ENCODE results near the gene THBS1.

The THBS1 gene

DNA sequence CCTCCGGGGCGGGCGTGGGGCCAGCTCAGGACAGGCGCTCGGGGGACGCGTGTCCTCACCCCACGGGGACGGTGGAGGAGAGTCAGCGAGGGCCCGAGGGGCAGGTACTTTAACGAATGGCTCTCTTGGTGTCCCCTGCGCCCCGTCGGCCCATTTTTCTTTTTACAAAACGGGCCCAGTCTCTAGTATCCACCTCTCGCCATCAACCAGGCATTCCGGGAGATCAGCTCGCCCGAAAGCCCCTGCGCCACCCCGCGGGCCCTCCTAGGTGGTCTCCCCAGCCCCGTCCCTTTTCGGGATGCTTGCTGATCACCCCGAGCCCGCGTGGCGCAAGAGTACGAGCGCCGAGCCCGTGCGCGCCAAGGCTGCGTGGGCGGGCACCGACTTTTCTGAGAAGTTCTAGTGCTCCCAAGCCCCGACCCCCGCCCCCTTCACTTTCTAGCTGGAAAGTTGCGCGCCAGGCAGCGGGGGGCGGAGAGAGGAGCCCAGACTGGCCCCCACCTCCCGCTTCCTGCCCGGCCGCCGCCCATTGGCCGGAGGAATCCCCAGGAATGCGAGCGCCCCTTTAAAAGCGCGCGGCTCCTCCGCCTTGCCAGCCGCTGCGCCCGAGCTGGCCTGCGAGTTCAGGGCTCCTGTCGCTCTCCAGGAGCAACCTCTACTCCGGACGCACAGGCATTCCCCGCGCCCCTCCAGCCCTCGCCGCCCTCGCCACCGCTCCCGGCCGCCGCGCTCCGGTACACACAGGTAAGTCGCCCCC lies at the start of gene THBS1:
Gene THBS1, plus strand, starts transcription at position 595 of the 757 bp plus-strand sequence. CDS start 779 bp downstream, outside the sequence.
- DNase-seq = peak; percentile 7

DNA sequence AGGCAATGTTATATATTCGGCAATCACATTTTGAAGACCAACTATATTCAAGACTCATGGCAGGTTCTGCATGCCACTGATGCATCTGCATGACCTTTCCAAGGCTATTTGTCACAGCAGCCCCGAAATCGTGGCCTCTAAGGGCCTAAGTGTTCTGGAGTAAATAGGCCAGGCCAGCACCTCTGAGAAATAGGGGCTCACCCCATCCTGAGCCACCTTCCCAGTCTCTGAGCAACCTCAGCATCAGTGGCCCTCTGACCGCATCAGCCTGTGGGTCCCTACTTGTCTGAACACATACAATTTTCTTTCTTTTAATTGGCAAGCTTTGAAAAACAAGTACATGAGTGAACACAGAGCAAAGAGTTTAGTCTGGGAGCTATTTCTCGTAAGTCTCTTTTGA lies 45.9 kb upstream of the THBS1 start:
- DNase-seq = no peak

DNA sequence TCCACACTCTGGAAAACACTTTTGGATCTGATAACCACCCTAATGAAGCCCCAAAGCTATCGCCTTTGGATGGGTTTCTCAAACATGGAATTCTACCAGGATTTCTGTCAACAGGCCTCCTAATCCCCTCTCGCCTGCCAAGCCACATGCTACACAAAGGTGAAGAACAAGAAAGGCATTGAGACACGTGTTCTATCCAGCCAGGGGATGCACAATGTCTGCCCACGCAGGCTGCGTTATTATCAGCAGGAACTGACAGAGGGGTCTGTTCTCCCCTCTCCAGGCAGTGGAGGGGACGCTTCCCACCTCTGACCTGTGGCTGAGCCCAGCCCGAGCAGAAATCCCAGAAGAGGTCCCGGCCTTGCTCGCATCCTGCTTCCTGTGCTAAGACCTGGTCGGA lies 45.4 kb upstream of the THBS1 start:
- no peak for DNase-seq

DNA sequence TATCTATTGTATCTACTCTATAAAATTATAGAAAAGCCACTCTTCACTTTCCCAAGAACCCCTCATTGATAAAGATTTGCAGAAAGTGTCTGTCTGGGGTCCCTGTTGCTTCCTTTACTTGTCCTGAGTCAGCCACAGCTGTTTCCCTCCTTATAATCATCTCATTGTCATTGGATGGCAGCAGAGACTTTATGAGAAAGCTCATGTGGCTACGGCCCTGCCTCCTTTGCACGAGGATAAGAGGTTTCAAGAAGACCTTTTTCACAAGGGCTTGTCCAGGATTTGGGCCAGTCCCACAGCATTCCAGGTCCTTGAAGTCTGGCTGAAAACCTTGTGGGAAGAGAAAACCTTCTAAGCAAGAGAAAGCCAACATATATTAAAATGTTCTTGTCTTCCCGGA lies 41.9 kb upstream of the THBS1 start:
- no peak for DNase-seq

DNA sequence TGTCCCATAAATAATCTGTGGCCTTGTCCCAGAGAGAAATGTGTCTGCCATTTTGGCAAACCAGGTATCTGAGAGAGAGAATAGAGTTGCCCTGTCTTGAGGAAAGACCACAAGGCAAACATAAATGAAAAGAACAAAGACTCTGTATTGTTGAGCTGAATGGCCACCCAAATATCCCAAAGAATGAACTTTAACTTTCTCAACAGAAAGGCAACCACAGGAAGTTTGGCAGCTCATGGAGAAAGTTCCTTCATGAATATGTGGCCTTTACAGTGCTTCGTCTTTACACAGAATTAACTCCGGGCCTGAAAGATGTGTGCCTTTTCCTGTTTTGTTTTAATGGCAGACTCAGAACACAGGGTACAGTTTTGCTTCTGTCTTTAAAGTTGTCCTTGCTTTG lies 41.4 kb upstream of the THBS1 start:
- no peak for DNase-seq

DNA sequence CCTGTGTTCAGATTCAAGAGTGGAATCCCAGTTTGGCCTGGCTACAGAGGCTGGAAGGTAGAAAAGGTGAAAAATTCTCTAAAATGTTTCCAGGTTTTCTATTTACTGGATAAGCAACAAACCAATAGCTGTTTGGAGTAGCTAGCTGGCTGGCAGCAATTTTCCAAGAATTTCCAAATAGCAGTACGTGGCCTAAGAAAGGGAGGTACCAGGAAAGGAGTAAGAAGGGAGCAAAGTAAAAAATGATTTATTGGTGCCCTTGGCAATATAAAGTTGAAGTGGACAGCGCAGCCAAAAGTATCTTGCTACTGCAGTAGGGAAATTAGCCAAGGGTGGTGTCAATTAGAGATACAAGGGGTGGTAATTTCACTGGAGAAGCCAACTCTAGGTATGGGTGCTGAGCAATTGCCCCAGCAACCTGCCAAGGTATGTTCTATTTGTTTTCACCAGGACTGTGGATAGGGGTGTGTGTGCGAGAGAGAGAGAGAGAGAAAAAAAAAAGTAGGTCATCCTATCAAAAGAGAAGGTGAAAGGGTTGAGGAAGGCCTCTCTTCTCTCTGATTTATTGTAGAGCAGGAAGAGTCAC lies 40.8 kb upstream of the THBS1 start:
- no peak for DNase-seq

DNA sequence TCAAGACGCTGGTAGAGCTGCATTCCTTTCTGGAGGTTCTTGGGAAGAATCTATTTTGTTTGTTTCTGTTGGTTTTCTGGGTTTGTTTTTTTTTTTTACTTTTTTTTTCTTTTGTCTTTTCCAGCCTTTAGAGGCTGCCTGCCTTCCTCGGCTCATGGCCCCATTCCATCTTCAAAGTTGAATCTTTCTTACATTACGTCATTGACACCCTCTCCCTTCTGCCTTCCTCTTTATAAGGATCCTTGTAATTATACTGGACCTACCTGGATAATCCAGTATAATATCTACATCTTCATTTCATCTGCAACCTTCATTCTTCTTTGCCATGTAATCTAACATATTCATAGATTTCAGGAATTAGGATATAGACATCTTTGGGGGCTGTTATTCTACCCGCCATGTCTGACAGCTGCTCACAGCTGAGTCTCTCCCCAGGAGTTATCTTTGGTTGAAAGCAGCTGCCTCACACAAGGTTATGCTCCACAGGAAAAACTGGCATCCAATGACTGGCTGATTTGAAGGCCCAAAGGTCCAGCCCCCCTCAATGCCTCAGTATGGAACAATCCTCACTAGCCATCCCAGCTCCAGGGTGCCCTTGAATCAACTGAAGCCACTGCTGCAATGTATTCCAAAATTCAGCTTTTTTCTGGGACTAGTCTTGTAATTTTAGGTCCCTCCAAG lies 38.4 kb upstream of the THBS1 start:
- DNase-seq = no peak

DNA sequence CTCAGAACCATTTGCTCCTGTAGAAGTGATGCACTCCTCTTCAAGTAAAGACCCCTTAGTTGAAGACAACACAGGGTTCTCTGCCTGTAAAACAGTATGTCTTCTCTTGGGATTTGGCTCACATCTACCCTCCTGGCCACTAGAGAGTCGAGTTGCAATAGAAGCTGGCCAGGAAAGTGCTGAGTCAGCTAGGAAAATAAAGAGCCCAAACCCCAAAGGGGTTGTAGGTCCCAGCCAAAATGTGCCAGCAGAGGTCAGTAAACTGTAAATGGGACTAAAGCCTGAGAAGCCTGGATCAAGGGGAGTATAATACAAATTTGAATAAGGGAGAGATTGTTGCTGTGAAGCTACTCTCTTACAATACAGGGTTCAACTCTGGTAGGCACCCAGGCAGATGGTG lies 37.2 kb upstream of the THBS1 start:
- no peak for DNase-seq

DNA sequence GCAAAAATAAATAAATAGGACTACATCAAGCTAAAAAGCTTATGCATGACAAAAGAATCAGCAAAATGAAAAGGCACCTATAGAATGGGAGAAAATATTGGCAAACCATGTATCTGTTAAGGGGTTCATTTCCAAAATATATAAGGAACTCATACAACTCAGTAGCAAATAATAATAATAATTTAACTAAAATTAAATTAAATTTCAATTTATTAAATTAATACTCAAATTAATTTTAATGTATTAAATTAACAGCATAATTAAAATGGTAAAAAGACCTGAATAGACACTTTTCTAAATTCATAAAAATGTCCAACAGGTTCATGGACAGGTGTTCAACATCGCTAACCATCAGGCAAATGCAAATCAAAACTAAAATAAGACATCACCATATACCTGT lies 34.0 kb upstream of the THBS1 start:
- no peak for DNase-seq

DNA sequence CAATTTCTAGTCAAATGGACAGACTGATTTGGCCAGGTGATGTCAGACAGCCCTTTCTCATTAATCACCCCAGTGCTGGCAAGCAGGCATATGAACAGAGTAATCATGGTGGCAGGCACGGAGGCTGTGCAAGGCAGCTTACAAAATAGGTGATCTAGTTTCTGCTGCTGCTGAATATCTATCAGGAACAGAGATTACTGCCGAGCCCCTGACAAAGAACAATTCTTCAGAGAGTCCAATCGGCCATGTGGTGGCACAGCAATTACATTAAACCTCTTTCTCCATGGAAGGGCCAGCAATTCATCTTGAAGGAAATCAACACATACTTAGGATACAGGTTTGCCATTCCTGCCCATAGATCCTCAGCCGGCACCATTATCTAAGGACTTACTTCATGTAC lies 32.3 kb upstream of the THBS1 start:
- no peak for DNase-seq

DNA sequence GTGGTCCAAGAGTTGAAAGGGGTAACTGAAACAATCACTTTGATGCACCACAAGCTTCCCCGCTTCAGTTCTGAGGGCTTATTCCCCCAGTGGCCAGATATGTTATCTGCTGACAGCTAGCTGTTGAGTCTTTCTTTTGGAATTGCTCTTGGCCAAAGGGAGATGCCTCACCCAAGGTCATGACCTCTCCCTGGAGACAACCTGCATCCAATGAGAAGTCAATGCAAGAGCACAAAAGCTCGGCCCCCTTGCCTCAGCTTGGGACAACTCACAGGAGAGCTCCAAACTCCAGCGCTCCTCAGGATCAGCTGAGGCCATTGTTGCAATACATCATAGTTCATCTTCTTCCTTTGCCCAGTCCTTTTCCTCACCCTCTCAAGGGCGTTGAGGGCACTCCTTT lies 31.0 kb upstream of the THBS1 start:
- no peak for DNase-seq

DNA sequence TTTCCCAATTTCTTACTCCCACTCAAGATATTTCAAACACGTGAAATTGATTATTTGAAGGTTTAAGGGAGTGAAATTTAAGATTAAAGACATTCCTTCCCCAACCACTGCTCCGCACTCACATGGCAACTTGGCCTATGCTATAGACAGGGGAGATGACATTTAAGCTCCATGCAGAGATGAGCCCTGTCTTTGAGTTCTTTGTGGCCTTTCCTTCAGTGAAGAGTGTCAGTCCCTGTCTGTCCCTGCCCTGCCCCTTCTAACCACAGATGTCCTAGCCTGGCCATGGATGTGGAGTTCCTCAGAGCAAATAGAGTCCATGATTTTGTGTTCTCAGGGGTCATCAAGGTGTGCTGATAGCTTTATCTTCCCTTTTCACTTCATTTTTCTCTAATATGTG lies 29.4 kb upstream of the THBS1 start:
- no peak for DNase-seq

DNA sequence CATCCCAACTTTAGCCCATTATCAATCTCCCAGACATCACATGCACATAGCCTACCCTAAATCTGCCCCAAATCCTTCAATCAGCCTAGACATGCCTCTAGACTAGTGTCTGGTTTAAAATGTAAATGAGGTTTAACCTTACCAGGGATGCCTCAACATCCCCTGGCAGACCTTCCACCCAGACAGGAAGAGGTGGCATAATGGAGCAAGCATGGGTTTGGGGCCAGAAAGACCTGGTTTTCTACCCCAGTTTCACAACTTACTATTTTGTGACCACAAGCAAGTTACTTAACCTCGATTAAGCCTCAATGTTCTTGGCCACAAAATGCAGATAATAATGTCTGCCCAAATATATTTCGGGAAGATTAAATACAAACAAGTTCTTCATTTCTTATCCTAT lies 28.3 kb upstream of the THBS1 start:
- no peak for DNase-seq

DNA sequence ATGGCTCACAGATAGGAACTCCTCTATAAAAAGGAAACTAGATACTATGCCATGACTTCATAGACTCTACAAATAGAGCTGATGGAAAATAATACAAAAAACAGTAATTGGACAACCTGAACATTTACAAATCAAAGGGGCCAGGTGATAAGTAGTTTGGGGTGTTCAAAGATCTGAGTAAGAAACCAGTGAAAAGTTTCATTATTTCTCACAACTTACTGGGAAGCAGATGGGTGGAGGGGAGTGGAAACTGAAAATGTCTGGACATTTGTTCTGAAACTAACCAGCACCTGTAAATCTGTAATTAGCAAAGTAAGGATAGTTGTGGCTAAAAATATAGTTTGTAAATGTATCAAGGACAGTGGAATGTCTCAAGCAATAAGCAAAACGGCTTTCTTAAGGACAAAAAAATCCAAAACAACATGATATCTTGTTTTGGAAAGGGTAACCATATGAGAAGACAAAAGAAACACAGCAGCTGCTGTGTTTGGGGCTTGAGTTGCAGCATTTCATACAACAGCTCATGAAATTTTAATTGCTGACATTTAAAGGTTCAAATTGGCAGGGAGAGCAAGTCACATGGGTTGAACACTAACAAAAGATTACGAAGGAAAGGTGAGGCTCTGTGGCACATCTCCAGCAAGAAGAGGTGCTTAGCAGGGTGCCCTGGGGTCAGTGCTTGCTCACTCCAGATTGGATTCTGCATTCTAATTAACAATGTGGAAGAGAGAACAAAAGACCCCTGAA lies 26.8 kb upstream of the THBS1 start:
- DNase-seq = peak; percentile 24

DNA sequence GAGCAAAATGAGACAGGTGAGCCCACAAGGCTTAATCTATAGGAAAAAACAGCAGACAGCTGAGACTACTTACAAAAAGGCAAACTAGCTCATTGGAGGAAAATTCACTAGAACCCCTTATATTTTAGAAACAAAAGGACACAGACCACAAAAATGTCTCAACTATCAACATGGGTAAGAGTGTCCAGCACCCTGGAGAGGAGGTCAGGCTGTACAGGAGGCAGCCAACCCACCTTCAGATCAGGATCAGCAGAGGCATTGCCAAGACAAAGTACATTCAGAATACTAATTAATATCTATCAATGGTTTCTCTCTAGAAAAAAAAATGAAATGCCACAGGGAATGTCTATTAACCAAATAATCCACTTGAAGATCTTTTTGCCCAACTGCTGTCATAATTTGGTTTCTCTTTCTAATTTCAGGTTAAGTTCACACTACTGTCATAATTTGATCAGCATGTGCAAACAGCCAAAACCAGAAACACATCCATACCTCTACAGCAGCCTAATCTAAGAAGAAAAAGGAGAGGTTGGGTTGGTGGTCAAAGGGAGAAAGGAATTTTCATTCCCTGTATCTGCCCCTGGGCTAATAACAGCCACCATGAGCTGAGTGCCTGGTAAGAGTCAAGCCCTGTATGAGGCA lies 26.0 kb upstream of the THBS1 start:
- DNase-seq = no peak

DNA sequence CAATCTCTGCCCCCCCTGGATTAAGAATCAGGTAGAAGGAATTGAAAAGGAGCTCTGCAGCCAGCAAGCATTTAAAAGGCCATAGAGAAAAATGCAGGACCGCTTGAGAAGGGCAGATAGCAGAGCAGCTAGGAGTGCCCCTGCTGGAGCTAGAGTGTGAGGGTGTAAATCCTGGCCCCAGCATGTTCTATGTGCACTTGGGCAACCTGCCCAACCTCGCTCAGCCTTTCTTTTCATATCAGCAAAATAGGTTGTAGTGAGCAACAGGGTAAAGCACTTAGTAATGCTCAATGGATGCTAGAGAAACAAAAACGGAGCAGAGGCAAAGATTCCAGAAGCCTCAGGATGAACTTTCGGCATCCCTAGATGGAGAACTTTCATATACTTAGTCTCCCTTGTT lies 25.0 kb upstream of the THBS1 start:
- DNase-seq = peak; percentile 61

DNA sequence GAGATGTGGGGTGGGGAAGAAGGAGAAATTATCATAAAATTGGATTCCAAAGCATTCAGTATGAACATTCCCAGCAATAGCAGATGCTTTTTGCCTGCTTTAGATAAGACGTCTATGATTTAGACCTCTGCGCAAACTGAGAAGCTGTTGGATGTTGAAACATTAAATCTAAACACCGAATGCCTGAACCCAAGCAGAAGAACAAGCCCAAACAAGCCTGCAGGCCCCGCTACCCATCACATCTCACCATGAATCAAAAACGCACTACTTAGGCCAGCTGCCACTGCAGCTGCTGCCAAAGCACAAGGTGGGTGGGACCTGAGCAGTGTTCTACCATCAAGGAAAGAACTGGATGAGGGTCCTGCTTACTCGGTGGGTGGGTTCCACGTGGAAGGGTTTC lies 24.4 kb upstream of the THBS1 start:
- DNase-seq = peak; percentile 90

DNA sequence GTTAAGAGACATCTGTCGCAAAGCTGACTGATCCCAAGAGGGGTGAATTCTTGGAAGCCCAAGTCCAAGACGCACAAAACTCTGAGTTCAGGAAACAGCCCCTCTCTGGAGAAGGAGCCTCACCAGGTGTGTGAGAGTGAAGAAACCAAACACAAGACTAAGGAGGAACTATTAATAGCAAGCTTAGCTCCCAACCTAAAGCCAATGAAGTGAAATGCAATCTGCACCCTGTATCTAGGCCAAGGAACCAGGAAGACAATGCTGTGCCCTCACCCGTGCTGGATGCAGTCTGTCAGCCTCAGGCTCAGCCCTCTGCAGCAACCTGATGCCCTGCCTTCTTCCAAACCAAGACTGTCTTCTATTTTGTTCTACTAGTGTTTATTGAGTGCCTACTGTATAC lies 22.5 kb upstream of the THBS1 start:
- DNase-seq = no peak

DNA sequence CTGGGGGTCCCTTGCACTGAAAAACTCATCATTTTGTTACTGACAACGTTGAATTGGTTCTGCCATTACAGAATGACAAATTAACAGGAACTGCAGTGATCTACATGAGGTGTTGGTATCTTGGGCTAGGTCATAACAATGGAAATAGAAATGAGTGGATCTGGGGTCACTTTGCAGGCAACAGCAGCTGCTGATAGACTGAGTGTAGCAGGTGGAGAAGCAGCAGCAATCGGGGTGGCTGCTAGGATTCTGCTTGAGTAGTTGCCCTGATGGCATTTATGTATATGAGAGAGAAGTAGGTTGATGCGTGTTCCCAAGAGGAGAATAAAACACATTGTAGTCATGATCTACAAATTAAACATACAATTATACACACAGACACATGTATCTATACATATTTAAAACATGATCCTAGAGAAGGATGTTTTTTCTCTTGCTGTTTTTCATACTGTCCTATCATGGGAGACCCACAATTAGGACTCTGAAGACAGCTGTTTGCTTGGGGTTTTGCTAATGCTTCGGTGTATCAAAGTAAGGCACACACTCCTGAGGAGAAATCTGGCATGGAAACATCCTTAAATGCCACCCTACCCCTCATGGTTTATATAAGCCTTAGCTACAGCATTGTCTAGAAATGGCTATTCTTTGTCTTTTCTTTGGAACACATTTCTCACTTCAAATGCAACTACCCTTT lies 15.8 kb upstream of the THBS1 start:
- no peak for DNase-seq

DNA sequence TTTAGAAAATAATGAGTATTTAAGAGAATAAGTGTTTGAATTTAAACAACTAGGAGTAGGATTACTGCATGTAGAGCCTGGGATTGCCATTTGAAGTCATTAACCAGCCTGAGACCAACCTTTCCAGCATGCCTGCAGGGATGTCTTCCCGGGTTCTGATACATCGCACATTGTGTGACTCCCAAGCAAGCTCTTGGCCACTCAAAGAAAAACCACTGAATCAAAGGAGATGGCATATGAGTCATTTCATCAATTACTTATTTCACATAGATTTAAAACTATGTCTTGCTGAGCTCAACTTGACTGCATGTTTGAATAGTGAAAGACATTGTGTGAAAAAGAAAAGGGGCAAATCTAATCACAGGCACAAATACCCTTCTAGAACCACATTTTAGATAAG lies 15.0 kb upstream of the THBS1 start:
- no peak for DNase-seq

DNA sequence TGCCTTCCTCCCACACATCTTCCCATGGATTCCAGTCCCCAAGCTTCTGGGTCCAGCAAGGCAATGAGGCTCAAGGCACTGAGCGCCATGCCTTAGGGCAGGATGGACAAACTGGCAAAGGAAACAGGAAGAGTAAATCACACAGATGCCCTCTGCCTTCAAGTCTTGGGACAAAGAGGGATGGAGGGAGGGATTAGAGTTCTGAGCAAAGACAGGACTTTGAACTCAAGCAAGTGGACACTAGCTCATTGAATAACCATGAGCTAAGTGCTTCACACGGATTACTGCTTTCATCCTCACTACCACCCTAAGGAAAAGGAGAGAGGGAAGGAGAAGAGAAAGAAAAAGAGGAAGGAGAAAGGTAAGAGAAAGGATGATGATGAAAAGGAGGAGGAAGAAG lies 7.6 kb upstream of the THBS1 start:
- DNase-seq = no peak

DNA sequence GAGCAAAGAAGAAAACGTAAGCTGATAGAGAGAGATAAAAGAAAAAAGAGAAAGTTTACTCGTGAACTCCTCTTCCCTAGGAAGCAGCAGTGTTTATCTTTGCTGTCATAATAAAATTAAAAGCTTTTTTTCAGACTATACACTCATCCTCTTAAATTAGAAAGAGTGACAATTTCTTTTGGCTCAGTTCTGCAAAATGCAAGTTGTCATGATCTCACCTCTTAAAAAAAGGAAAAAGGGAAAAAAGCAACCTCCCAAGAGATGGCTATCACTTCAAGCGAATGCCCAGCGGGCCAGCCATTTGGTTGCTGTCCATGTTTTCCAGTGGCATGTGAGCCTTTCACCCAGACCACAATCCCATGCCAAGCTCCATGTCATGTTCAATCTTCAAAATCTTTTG lies 7.0 kb upstream of the THBS1 start:
- no peak for DNase-seq

DNA sequence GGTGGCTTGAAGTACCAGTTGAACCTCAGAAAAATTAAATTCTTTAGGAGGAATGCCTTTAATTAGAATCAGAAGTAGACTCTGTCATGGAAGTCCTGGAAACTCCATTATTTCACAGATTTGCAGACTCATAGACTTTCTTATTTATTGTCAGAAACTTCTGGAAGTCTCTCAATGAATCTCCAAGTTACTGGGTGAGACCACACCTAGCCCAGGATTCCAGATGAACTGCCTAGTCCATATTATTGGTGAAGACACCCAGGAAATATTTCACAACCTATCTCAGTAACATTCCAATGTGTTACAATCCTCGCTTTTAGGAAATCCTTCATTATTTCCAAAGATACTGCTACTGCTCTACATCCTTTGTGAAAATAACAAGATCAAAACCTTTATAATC lies 6.5 kb upstream of the THBS1 start:
- no peak for DNase-seq

Measured in NCI-H1694 treated with DMSO at 0.1 percent for 48 hours (cell line).